ENCODE data around the gene GSTA2. TPM values are rescaled to one million over a fixed set of nuclear protein-coding genes. Genes with fewer than 3 reads are reported as not detected.
"Not testable (repeated sequence)": the region's sequence is repeated elsewhere in the genome, so short reads cannot be mapped to it uniquely, and the experiment has no call there.

GSTA2 gene
- total RNA-seq, 2 experiments from 2014 or later = not detected

GRCh38 chr6:52782696-52783274 is 19.5 kb upstream of the GSTA2 start:
- DNase-seq; H3K9me3 Mint-ChIP-seq; H3K4me3 Mint-ChIP-seq; H3K4me1 Mint-ChIP-seq; H3K27ac Mint-ChIP-seq; H3K27me3 Mint-ChIP-seq; H3K36me3 Mint-ChIP-seq (ENCODE audit: low read depth); POLR2A ChIA-PET: not testable (repeated sequence)
- CTCF ChIA-PET = interaction anchor here (0.6 kb wide), 1 partner anchor 212 kb away, joined by 3 read pairs; the partner anchor contains the start of gene GSTA4

GRCh38 chr6:52782209-52782608 is 18.9 kb upstream of the GSTA2 start:
- H3K4me1 Mint-ChIP-seq; H3K27me3 Mint-ChIP-seq; H3K9me3 Mint-ChIP-seq; CTCF ChIA-PET; H3K36me3 Mint-ChIP-seq (ENCODE audit: low read depth); POLR2A ChIA-PET; H3K4me3 Mint-ChIP-seq; DNase-seq; H3K27ac Mint-ChIP-seq: not testable (repeated sequence)

DNA sequence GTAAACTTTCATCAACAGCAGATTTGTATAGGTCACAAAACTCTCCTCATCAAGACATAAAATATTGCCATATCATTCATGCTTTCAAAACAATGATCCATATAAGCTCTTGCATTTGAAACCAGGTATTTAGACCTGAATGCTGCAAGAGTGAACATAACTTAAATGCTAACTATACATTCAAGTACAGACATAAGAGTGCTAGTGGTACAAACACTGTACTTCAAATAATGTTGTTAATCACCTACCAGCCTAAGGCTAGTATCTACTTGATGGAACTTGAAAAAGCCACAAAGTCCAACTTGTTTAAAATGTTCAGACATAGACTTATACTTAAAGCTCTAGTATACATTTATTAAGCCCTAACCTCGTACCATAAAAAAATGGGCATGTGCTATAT is 16.0 kb upstream of the GSTA2 start:
- DNase-seq = no peak
- no peaks in the 10 kb centered on the region for H3K36me3 Mint-ChIP-seq (ENCODE audit: low read depth)
- no peaks in the 10 kb centered on the region for H3K4me1 Mint-ChIP-seq
- no peak overlapping the region for H3K27ac Mint-ChIP-seq
- ChIA-PET POLR2A (no interaction called here), CTCF (no interaction called here)
- no peaks in the 10 kb centered on the region for H3K9me3 Mint-ChIP-seq
- H3K4me3 Mint-ChIP-seq = no peak overlapping the region
- H3K27me3 Mint-ChIP-seq = peaks cover 9% of the 10 kb centered on the region

DNA sequence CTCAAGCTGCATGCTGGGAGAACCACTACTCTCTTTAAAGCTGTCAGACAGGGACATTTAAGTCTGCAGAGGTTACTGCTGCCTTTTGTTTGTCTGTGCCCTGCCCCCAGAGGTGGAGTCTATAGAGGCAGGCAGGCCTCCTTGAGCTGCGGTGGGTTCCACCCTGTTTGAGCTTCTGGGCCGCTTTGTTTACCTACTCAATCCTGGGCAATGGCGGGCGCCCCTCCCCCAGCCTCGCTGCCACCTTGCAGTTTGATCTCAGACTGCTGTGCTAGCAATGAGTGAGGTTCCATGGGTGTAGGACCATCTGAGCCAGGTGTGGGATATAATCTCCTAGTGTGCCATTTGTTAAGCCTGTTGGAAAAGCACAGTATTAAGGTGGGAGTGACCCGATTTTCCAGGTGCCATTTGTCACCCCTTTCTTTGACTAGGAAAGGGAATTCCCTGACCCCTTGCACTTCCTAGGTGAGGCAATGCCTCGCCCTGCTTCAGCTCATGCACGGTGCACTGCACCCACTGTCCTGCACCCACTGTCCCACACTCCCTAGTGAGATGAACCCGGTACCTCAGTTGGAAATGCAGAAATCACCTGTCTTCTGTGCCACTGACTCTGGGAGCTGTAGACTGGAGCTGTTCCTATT is 13.6 kb upstream of the GSTA2 start:
- CTCF ChIA-PET; DNase-seq; H3K27me3 Mint-ChIP-seq; H3K4me3 Mint-ChIP-seq; H3K36me3 Mint-ChIP-seq (ENCODE audit: low read depth); H3K9me3 Mint-ChIP-seq; H3K4me1 Mint-ChIP-seq; H3K27ac Mint-ChIP-seq; POLR2A ChIA-PET: not testable (repeated sequence)

DNA sequence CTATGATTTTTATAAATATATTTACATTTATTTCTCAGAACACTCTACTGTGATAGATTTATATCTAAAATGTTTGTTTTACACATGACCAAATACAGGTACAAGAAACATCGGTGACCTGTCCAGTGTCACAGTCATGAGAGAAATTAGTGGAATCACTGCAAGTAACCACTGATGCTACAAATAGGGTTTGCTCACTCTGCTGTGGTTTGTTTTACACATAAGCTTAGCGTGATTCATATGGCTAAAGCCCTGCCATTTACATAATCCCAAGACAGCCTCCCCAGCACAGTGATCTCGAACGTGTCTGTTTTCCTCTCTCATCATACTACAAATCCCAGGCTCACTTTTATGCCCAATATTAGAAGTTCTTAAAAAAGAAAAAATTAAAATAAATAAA is 6.1 kb upstream of the GSTA2 start:
- H3K4me3 Mint-ChIP-seq; H3K27ac Mint-ChIP-seq; DNase-seq; H3K4me1 Mint-ChIP-seq; CTCF ChIA-PET; H3K27me3 Mint-ChIP-seq; H3K36me3 Mint-ChIP-seq (ENCODE audit: low read depth); H3K9me3 Mint-ChIP-seq; POLR2A ChIA-PET: not testable (repeated sequence)

DNA sequence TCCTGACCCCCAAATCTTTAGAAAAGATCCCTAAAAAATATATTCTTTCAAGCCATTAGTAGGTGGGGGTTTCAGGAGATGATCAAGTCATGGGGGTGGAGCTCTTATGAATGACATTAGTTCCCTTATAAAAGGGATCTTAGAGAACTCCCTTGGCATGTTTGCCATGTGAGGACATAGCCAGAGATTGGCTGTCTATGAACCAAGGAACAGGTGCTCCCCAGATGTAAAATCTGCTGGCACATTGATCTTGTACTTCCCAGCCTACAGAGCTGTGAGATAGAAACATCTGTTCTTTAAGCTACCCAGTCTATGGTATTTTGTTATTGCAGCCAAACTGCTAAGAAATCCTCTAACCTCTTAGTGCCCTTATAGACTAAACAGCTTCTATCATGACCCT is 4.4 kb upstream of the GSTA2 start:
- DNase-seq; H3K4me3 Mint-ChIP-seq; CTCF ChIA-PET; H3K27me3 Mint-ChIP-seq; H3K36me3 Mint-ChIP-seq (ENCODE audit: low read depth); H3K9me3 Mint-ChIP-seq; H3K4me1 Mint-ChIP-seq; H3K27ac Mint-ChIP-seq; POLR2A ChIA-PET: not testable (repeated sequence)

DNA sequence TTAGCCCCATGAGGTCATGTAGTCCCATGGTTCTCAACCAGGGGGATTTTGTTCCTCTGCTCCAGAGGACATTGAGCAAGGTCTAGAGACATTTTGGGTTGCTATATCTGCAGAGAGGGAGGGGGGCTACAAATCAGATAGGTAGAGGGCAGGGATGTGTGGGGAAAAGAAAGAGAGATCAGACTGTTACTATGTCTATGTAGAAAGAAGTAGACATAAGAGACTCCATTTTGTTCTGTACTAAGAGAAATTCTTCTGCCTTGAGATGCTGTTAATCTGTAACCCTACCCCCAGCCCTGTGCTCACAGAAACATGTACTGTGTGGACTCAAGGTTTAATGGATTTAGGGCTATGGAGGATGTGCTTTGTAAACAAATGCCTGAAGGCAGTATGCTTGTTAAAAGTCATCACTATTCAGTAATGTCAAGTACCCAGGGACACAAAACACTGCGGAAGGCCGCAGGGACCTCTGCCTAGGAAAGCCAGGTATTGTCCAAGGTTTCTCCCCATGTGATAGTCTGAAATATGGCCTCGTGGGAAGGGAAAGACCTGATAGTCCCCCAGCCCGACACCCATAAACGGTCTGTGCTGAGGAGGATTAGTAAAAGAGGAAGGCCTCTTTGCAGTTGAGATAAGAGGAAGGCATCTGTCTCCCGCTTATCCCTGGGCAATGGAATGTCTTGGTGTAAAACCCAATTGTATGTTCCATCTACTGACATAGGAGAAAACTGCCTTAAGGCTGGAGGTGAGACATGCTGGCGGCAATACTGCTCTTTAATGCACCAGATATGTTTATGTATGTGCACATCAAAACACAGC is 1.4 kb downstream of the GSTA2 start:
- H3K4me1 Mint-ChIP-seq; POLR2A ChIA-PET; H3K27ac Mint-ChIP-seq; H3K36me3 Mint-ChIP-seq (ENCODE audit: low read depth); H3K27me3 Mint-ChIP-seq; CTCF ChIA-PET; H3K9me3 Mint-ChIP-seq; DNase-seq; H3K4me3 Mint-ChIP-seq: not testable (repeated sequence)

DNA sequence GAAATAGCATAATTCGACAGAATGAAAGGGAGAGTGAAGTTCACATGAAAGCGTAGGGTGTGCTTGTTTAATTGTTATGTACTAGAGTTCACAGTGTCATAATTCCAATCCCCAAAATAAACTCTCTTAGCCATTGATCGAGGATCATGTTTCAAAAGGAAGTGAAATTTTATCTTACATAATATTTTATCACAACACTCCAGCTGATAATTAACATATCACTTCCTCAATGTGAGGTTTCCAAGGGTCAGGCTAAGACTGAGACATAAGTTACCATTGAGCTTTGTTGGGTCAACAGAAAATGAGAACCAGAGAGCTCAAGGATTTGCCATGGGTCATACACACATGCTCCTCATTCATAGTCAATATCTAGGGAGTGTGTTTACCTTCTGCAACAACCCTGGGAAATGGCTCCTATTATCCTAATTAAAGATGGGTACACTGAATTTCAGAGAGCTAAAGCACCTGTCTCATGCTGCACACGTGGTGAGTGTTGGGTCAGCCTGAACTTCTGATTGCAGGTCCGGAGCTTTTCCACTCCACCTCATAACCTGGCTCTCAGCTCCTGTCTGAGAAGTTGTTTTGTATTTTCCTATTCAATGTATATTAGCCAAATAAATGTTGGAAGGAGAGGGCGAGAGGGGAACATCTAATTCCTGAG is 3.0 kb downstream of the GSTA2 start:
- H3K27me3 Mint-ChIP-seq = peaks cover 6% of the 10 kb centered on the region
- no peak for DNase-seq
- H3K4me1 Mint-ChIP-seq = no peaks in the 10 kb centered on the region
- CTCF ChIA-PET = no interaction called here
- no peaks in the 10 kb centered on the region for H3K36me3 Mint-ChIP-seq (ENCODE audit: low read depth)
- no peak overlapping the region for H3K4me3 Mint-ChIP-seq
- H3K9me3 Mint-ChIP-seq = no peaks in the 10 kb centered on the region
- POLR2A ChIA-PET = no interaction called here
- H3K27ac Mint-ChIP-seq = no peak overlapping the region

DNA sequence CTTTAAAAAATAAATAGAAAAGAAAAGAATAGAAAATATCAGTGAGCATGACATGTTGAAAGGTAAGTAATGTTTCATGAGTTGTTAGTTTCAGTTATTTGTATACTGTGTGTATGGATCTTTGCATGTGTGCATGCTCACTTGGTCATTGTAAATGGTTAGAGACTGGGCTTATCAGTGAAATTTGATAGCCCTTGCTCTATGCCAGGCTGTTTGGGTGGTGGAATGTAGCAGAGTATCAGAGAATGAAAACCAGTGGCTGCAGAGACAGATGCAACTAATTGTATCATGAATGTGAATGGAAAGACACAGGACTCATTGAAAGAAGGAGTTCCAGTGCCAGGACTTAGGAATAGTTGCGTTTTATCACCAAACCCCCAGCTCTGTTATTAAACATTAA is 4.2 kb downstream of the GSTA2 start:
- POLR2A ChIA-PET = no interaction called here
- H3K36me3 Mint-ChIP-seq (ENCODE audit: low read depth) = no peaks in the 10 kb centered on the region

GRCh38 chr6:52757651-52758338 is 5.5 kb downstream of the GSTA2 start:
- H3K27ac Mint-ChIP-seq; H3K36me3 Mint-ChIP-seq (ENCODE audit: low read depth); CTCF ChIA-PET; H3K9me3 Mint-ChIP-seq; H3K4me1 Mint-ChIP-seq; DNase-seq; H3K27me3 Mint-ChIP-seq; POLR2A ChIA-PET; H3K4me3 Mint-ChIP-seq: not testable (repeated sequence)

More for the DNA sequence above, 4.2 kb downstream of the GSTA2 start:
- Mint-ChIP-seq H3K4me3 (no peak overlapping the region), H3K4me1 (no peaks in the 10 kb centered on the region), H3K9me3 (no peaks in the 10 kb centered on the region), H3K27ac (no peak overlapping the region), H3K27me3 (peaks cover 6% of the 10 kb centered on the region)
- DNase-seq = no peak
- CTCF ChIA-PET = no interaction called here

- DNase-seq = no peak
- H3K36me3 Mint-ChIP-seq (ENCODE audit: low read depth) = no peaks in the 10 kb centered on the region
- H3K27ac Mint-ChIP-seq = no peak overlapping the region
- no peaks in the 10 kb centered on the region for H3K4me1 Mint-ChIP-seq
- peaks cover 6% of the 10 kb centered on the region for H3K27me3 Mint-ChIP-seq
- CTCF ChIA-PET = no interaction called here
- POLR2A ChIA-PET = no interaction called here
- no peaks in the 10 kb centered on the region for H3K9me3 Mint-ChIP-seq
- H3K4me3 Mint-ChIP-seq = no peak overlapping the region
These were observed 8.8 kb downstream of the GSTA2 start for GRCh38 chr6:52754443-52754842.

DNA sequence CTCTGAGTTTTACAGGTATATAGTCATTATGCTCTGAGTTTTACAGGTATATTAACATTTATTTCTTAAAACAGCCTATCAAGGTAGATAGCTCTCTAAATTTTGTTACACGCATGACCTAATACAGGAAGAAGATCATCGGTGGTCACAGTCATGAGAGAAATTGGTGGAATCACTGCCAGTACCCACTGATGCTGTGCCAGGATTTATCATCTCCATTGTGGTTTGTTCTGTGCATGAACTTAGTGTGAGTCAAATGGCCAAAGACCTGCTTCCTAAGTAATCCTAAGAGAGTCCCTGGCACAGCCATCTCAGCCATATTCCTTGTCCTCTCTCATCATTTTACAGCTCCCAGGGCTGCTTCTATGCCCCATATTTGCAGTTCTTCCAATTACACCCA is 10.1 kb downstream of the GSTA2 start:
- POLR2A ChIA-PET; H3K4me1 Mint-ChIP-seq; CTCF ChIA-PET; H3K36me3 Mint-ChIP-seq (ENCODE audit: low read depth); DNase-seq; H3K27ac Mint-ChIP-seq; H3K27me3 Mint-ChIP-seq; H3K4me3 Mint-ChIP-seq; H3K9me3 Mint-ChIP-seq: not testable (repeated sequence)

GRCh38 chr6:52752310-52752709 is 11.0 kb downstream of the GSTA2 start:
- Mint-ChIP-seq H3K4me3 (no peak overlapping the region), H3K27ac (no peak overlapping the region), H3K4me1 (no peaks in the 10 kb centered on the region), H3K27me3 (peaks cover 6% of the 10 kb centered on the region), H3K9me3 (no peaks in the 10 kb centered on the region), H3K36me3 (ENCODE audit: low read depth) (no peaks in the 10 kb centered on the region)
- ChIA-PET POLR2A (no interaction called here), CTCF (no interaction called here)
- DNase-seq = no peak

Measured in activated CD4-positive, alpha-beta T cell treated with anti-CD3 and anti-CD28 coated beads, Interleukin-2, amount 10 ng/mL, durations not matched to agents 7 days and 5 days (primary cell).